ENCODE data around the gene DOCK8. TPM values are rescaled to one million over a fixed set of nuclear protein-coding genes. Genes with fewer than 3 reads are reported as not detected.

DOCK8 gene
- total and polyA plus RNA-seq, 2 of the 13 experiments (the other 11 are each of a cell fraction or from before 2014, with no cell fraction given), result 0.28 to 0.38 TPM

DNA sequence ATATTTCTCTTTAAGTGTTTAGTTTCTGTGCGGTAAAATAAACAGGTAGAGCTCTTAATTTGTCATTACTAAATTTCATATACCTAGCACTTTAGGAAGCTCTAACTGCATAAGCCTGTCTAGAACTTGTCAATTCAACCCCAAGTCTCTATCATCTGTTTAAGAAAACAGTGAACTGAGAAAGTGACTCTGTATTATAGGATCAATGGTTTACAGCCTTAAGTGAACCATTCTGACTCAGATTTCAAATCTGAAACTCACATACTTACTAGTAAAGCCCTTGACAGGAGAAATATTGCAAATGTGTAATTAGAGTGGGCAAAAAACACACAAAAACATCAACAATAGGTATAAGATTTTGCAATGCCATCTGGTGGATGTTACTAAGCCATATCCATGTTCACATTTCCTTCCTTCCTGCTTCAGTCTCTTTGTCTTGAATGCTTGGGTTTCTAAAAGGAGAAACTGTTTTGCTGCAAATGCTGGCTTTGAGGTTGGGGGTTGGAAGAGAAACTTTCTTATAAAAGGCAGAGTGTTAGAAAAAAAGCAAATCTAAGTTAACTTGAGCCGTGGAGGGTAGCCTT, 101.8 kb downstream of the DOCK8 start (continued):
- TF ChIP-seq, protein P1, sequence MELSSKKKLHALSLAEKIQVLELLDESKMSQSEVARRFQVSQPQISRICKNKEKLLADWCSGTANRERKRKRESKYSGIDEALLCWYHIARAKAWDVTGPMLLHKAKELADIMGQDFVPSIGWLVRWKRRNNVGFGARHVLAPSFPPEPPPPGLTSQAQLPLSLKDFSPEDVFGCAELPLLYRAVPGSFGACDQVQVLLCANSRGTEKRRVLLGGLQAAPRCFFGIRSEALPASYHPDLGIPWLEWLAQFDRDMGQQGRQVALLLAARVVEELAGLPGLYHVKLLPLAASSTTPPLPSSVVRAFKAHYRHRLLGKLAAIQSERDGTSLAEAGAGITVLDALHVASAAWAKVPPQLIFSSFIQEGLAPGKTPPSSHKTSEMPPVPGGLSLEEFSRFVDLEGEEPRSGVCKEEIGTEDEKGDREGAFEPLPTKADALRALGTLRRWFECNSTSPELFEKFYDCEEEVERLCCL (CRISPR knock-in tag; IDR thresholded peaks at IDR 0.05; ENCODE audit: borderline replicate concordance), result no peak
- TF ChIP-seq ZBTB20 (CRISPR knock-in tag; IDR thresholded peaks at IDR 0.05; ENCODE audit: borderline replicate concordance, low read depth), result no peak
- TF ChIP-seq ZNF644 (CRISPR knock-in tag; IDR thresholded peaks at IDR 0.05; ENCODE audit: low read depth), result no peak

DNA sequence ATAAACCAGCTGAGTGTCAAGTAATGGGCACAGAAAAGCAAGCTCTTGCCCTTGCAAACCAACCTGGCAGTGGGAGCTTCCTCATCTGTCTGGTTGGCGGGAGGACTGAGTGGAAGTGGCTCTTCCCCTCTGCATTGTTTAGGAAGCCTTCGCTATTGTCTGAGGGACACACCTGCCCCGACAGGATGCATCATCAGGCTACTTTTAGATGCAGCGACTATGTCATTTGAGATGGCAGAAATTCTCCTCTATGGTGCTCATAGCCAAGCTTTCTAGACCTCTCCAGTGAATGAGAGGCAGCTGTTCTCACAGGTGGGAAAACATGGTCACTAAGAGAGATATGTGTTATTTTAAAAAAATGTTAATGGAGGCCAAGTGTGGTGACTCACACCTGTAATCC, 104.0 kb downstream of the DOCK8 start:
- BruUV-seq (replicated peaks), result no TSS peak
- Histone ChIP-seq H3K4me1 (ENCODE audit: insufficient read depth, low read length) (no peaks in the 10 kb centered on the region), H4K20me1 (ENCODE audit: insufficient read depth, low read length) (no peaks in the 10 kb centered on the region), H3K79me2 (ENCODE audit: insufficient read depth, low read length) (no peaks in the 10 kb centered on the region), H3K4me3 (replicated peaks in 1 of 3; ENCODE audit: insufficient read depth in 1 of 3, low read depth in 2 of 3, low read length in 3 of 3) (no peak overlapping the region), H3K27me3 (ENCODE audit: control insufficient read depth in 1 of 2, insufficient read depth in 2 of 2, low read length in 2 of 2) (no peaks in the 10 kb centered on the region), H3K27ac (ENCODE audit: extremely low read length, insufficient read depth, low read length) (no peak overlapping the region), H3K9me3 (ENCODE audit: low read length) (no peaks in the 10 kb centered on the region), H2AFZ (ENCODE audit: low read length) (no peak overlapping the region), H3K9ac (ENCODE audit: insufficient read depth, low read depth, low read length) (no peak overlapping the region), H3K4me2 (ENCODE audit: low read depth, low read length) (no peak overlapping the region), H3K36me3 (replicated peaks in 1 of 2; ENCODE audit: control insufficient read depth in 1 of 2, insufficient read depth in 2 of 2, low read length in 2 of 2) (no peaks in the 10 kb centered on the region)
- intact Hi-C loops (cut with micrococcal nuclease; ENCODE audit: unreplicated experiment) (no loop called here), in situ Hi-C loops (cut with HindIII; ENCODE audit: extremely low pct_ligation_motif_present, low pct_unique_long_range_greater_than_20kb) (no loop called here)
- no peak for ATAC-seq
- no peak for DNase-seq (ENCODE audit: low spot score)
- ChIA-PET CTCF (ENCODE audit: low intra/inter-chr PET ratio, low total read pairs) (no interaction called here), POLR2A (no interaction called here)
- FAIRE-seq, result no peak
- WGBS (ENCODE audit: low lambda C conversion rate), result 77% methylated on average over 3 of the region's 4 CpGs
- TF ChIP-seq ZNF20 (CRISPR knock-in tag; IDR thresholded peaks at IDR 0.05) (no peak), EP300 (IDR thresholded peaks at IDR 0.05; ENCODE audit: low read depth in 2 of 2, low read length in 2 of 2) (no peak), EP300 (CRISPR knock-in tag; IDR thresholded peaks at IDR 0.05; ENCODE audit: borderline replicate concordance) (no peak), SOX6 (IDR thresholded peaks at IDR 0.05) (no peak), SOX6 (CRISPR knock-in tag; IDR thresholded peaks at IDR 0.05) (no peak), ZFP62 (CRISPR knock-in tag; IDR thresholded peaks at IDR 0.05) (no peak), MYC (CRISPR knock-in tag; IDR thresholded peaks at IDR 0.05; ENCODE audit: borderline replicate concordance) (no peak), ZZZ3 (CRISPR knock-in tag; IDR thresholded peaks at IDR 0.05; ENCODE audit: borderline replicate concordance) (no peak), CHD2 (IDR thresholded peaks at IDR 0.05; ENCODE audit: low read depth, low read length) (no peak), ZNF263 (CRISPR knock-in tag; IDR thresholded peaks at IDR 0.05) (no peak), PHF21A (CRISPR knock-in tag; IDR thresholded peaks at IDR 0.05) (no peak)
- TF ChIP-seq, protein P2, sequence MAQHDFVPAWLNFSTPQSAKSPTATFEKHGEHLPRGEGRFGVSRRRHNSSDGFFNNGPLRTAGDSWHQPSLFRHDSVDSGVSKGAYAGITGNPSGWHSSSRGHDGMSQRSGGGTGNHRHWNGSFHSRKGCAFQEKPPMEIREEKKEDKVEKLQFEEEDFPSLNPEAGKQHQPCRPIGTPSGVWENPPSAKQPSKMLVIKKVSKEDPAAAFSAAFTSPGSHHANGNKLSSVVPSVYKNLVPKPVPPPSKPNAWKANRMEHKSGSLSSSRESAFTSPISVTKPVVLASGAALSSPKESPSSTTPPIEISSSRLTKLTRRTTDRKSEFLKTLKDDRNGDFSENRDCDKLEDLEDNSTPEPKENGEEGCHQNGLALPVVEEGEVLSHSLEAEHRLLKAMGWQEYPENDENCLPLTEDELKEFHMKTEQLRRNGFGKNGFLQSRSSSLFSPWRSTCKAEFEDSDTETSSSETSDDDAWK (CRISPR knock-in tag; IDR thresholded peaks at IDR 0.05), result no peak
- TF ChIP-seq, protein P3, sequence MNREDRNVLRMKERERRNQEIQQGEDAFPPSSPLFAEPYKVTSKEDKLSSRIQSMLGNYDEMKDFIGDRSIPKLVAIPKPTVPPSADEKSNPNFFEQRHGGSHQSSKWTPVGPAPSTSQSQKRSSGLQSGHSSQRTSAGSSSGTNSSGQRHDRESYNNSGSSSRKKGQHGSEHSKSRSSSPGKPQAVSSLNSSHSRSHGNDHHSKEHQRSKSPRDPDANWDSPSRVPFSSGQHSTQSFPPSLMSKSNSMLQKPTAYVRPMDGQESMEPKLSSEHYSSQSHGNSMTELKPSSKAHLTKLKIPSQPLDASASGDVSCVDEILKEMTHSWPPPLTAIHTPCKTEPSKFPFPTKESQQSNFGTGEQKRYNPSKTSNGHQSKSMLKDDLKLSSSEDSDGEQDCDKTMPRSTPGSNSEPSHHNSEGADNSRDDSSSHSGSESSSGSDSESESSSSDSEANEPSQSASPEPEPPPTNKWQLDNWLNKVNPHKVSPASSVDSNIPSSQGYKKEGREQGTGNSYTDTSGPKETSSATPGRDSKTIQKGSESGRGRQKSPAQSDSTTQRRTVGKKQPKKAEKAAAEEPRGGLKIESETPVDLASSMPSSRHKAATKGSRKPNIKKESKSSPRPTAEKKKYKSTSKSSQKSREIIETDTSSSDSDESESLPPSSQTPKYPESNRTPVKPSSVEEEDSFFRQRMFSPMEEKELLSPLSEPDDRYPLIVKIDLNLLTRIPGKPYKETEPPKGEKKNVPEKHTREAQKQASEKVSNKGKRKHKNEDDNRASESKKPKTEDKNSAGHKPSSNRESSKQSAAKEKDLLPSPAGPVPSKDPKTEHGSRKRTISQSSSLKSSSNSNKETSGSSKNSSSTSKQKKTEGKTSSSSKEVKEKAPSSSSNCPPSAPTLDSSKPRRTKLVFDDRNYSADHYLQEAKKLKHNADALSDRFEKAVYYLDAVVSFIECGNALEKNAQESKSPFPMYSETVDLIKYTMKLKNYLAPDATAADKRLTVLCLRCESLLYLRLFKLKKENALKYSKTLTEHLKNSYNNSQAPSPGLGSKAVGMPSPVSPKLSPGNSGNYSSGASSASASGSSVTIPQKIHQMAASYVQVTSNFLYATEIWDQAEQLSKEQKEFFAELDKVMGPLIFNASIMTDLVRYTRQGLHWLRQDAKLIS (CRISPR knock-in tag; IDR thresholded peaks at IDR 0.05), result no peak
- TF ChIP-seq, protein P4, sequence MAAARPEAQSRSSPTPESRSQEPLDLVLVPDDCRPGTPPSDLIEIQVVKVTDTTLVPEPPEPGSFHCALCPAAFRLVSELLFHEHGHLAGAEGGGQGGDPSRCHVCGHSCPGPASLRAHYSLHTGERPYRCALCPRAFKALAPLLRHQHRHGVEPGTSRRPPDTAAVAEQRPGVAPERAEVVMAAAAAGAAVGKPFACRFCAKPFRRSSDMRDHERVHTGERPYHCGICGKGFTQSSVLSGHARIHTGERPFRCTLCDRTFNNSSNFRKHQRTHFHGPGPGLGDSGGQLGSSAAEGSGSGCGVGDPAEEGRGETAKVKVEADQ (CRISPR knock-in tag; IDR thresholded peaks at IDR 0.05; ENCODE audit: borderline replicate concordance), result no peak
